Effector CD8-positive, alpha-beta T cell (primary cell): ENCODE results near the gene LYSET.
A peak's percentile ranks its signal among the peaks of the same experiment; 100 is the strongest.
"Not testable (repeated sequence)": the region's sequence is repeated elsewhere in the genome, so short reads cannot be mapped to it uniquely, and the experiment has no call there.

Experiments used
- DNase-seq: peaks from one replicate; lab custom pipeline; 2025; lab: John Stamatoyannopoulos, UW
- total RNA-seq, 4 experiments: gene quantifications; one replicate each; lab custom pipeline; 2026; lab: John Stamatoyannopoulos, UW

The LYSET gene, protein sequence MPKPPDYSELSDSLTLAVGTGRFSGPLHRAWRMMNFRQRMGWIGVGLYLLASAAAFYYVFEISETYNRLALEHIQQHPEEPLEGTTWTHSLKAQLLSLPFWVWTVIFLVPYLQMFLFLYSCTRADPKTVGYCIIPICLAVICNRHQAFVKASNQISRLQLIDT
- 4.1 to 5.1 (median 4.6) reads per million in 4 experiments for total RNA-seq

DNA sequence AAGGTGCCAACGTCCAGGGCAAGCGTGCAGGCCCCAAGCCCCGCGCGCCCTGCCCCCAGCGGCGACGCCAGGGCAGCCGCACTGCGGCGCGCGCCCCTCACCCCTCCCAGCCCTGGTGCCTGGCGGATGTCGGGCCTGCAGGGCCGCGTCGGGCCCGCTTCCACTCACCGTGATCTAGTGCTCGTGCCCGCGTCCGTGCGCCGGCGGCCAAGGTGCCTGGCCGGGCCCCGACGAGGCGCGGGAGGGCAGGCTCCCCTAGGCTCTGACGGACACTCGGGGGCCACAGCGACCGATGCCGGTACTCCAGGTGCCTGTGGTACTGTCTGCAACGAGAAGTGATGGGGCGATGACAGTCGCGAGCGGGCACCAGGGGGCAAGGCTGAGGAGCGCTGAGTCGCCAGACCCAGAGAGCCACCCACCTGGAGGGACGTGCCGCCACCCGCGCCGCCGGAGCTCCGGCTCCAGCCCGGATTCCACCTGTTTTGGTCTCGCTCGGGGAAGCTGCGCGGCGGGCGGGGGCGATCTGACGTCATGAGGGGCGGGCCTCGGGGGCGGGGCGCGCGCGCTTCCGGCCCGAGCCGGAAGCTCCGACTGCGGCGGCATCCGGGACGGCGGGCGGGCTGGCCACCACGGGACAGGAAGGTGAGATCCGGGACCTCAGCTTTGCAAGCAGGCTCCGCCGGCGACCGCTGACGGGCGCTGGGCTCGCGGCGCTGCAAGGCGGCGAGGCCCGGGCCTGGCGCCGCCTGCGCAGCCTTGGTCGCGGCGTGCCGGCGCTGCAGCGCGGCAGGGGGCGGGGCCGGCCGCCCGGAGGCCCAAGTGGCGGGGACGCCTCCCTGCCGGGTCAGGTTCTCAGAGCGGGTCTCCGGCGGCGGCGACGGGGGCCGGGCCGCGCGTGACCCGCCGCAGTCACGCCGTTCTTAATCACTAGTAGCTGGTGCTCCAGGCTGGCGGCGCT is at the start of gene LYSET, which contains the start of gene MOAP1:
Gene LYSET, plus strand, starts transcription at position 927 of the 958 bp plus-strand sequence. CDS start 89 bp downstream, outside the sequence.
Gene MOAP1, minus strand, starts transcription at position 507 of the 958 bp plus-strand sequence. CDS start 655 bp downstream, outside the sequence.
- peak; percentile 86 for DNase-seq

DNA sequence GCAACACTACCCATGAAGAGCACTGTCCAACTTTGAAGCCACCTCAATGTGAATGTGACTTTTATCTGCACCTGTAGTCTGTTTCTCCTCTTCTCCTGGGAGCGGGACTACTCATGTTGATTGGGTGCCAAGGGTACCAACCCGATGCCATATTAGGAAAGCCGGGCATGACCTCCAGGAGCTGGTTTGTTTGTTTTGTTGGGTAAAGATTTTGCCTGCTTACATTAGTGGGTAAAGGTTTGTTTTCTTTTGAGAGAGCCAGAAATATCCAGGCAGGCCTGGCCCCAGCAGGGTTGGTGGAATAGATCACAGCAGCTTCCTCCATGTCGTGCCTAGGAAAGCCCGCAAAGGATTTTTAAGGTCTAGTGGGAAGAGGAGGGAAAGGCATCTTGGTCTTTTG is 49.7 kb upstream of the LYSET start:
- DNase-seq, result no peak

DNA sequence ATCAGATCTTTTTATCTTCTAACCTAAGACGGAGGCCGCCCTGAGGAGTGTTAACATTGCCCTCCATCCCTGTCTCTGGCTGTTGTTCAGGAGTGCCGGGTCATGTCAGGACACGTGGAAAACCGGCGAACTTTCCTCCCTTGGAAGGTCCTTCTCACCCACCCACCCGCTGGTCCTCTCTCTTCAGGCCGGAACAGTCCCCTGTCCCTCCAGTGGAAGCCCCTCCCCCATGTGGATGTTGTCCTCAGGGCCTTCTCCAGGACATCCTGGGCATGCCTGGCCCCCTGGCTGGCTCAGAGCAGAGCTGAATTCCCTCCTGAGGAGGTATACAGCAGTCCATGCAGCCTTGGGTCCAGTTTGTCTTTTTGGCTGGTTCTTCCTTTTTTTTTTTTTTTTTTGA is 49.1 kb upstream of the LYSET start:
- DNase-seq, result no peak

DNA sequence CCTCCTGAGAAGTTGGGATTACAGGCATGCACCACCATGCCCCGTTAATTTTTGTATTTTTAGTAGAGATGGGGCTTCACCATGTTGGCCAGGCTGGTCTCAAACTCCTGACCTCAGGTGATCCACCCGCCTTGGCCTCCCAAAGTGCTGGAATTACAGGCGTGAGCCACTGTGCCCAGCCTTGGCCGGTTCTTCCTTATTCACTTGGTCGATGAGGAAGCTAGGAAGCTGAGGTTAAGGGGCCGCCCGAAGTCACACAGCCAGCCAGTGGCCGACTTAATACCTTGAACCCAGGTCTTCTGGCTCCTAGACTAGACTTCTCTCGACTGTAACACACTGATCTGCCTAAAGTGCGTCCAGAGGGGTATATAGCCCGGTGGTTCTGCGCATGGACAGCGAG is 48.6 kb upstream of the LYSET start:
- not testable (repeated sequence) for DNase-seq

DNA sequence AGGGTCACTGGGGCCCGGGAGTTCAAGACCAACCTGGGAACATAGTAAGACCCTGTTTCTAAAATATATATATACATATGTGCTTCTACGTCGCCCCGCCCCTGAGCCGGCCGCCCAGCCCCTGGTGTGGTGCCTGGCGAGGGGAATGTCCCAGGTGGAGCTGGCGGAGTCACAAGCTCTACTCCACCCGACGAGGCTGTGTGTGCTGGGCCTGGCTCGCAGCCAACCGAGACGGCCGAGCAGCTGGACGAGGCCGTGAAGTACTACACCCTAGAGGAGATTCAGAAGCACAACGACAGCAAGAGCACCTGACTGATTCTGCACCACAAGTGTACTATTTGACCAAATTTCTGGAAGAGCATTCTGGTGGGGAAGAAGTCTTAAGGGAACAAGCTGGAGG is 47.3 kb upstream of the LYSET start:
- no peak for DNase-seq

DNA sequence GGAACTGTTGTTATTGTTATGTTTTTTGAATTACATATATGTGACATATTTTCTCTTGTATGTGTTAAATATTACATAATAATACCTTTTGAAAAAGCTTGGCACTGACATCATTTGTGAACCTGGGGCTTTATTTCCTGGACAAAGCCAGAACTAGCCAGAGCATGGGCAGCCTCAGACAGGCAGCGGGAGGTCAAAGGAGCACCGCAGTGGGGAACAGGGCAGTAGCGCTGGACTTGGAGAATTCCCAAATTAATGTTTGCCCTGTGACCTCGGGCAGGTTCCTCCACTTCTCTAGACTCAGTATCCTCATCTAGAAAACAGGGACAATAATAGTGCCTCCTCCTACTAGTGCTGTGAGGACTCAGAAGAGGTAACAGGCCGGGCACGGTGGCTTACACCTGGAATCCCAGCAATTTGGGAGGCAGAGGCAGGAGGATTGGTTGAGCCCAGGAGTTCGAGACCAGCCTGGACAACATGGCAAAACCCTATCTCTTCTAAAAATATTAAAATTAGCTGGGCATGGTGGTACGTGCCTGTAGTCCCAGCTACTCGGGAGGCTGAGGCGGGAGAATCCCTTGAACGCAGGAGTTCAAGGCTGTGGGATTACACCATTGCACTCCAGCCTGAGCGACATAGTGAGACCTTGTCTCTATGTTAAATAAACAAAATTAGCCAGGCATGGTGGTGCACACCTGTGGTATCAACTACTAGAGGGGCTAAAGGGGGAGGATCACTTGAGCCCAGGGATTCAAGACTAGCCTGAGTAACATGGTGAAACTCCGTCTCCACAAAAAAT is 42.1 kb upstream of the LYSET start:
- no peak for DNase-seq

DNA sequence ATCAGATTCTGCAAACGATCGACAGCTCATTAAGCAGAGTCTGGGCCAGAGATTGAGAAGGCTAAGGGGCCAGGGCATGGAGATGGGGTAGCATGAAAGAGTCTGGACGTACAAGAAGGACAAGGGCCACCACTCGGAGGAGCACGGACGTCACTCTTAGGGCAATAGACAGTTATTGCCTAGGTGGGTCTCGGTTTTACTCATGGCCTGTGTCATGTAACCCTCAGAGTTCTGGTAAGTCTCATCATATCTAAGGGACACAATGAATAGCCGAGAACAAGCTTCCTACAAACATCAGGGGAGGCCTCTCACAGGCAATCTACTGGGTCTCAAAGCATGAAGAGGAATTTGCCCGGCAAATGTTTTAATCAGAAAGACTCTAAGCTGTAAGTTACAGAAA is 39.0 kb upstream of the LYSET start:
- no peak for DNase-seq

DNA sequence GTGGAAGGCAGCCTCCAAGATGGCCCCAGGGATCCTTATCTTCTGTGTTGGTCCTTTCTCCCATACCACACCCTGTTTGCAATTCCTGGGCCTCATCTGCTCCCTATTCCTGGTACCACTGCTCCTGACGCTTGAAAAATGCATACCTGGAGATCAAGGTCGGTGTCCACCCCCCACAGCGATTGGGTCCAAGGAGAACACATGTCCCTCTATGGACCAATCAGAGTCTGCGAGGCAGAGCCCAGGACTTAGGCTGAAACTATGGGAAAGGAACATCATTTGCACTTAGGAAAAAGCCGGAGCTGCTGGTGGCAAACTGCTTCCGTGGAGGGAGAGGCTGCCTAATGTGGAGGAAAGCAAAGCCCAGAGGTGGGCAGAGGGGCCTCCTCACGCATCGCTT is 36.1 kb upstream of the LYSET start:
- no peak for DNase-seq

DNA sequence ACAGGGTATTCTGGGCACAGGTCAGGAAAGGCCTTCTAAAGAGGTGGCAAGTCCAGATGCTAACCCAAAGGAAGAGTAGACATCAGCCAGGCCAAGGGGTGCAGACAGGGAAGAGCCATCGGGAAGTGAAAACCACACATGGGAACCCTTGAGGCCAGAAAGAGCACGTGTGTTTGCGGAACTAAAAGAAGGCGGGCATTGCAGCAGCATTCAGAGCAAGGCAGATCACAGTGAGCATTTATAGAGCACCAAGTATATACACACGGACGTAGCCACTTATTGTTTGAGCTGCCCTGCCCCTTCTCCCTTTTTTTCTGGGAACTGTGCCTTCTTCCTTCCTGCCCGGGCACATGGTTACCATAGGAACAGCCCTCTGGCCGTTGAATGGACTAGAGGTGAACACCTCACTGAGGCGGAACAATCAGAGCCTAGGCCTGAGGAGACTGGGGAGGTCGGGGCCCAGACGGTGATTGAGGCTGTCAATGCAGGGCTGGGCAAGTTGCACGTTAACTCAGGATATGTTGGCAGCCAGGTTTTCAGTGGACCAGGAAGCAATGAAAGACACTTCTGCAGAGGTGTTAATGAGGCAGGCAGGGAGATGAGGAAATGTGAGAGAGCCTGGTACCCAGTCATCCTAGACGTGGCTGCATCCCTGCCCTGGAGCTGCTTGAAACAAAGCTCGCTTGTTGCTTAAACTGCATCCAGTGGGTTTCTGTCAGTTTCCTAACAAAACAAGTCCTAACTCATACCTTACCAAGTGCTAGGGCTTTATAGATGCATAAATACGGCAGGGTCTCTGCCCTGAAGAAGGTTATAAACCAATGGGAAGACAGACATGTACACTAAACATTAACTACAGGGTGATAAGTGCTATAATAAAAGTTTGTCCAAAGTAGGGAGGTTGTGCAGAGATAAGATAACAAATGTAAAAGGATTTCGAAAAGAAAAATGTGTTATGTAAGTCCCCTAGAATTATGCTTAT is 34.6 kb upstream of the LYSET start:
- no peak for DNase-seq

DNA sequence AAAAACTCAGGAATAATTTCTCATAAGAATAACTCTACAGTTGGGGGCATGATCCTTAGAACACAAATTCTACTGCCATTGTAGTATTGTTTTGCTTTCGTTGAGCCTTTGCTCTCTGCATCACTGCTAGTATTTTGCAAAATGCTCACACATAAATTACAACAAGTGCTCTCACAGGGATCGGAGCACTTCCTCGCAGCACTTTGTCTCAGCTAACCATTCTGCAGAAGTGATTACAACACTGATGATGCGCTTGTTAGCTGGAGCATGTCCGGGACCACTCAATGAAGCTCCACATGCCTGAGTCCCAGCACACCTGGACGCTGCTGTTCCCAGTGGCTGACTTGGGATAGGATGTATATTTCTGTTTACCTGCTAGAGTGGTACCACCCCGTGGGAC is 32.0 kb upstream of the LYSET start:
- DNase-seq, result no peak

DNA sequence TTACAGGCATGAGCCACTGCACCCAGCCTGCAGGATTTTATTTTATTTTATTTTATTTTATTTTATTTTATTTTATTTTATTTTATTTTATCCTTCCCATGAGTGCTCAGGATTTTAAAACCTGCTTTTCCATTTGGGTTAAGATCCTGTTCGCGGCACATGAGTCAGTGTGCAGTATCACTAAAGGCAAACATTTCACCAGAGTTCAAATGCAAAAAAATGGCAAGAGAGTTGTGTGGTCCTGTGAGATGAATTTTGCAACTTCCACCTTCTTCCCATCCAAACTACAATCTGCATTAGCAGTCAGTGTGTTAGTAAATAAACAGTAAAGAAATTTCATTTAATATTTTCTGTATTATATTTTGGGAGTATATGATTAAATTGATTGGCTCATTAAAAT is 29.4 kb upstream of the LYSET start:
- DNase-seq, result no peak

DNA sequence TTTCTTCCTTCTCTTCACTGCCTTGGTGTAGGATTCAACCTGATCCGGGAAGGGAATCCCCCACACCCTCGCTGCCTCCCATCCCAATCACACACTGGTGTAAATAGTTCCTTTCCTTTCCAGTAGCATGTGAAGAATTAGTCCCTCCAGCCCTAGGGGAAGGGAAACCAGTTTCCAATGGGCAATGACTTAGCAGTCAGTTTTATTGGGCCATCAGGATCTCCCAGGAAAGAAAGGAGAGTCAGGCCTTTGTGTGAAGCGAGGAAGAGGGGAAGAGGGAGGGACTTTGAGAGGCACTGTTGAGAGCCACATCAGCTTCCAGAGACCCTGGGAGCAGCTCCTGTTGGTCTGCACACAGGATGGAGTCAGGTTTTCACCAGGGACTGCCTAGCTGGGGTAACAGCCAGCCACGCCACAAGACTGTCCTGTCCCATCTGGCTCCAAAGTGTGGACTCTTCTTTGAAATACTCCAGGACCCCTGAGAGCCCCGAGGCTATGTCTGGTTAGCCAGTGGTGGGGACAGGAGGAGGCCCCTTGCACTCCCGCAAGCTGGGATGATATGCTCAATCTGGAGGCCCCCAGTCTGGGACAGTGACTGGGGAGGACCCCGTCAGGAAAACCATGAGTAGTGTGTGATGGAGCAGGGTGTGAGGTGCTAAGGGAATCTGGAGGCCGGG is 28.3 kb upstream of the LYSET start:
- no peak for DNase-seq

DNA sequence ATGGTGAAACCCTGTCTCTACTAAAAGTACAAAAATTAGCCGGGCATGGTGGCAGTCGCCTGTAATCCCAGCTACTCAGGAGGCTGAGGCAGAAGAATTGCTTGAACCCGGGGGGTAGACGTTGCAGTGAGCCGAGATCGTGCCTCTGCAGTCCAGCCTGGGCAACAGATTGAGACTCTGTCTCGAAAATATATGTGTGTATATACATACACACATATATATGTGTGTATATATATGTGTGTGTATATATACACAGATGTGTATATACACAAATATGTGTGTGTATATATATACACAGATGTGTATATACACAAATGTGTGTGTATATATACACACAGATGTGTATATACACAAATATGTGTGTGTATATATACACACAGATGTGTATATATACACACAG is 26.8 kb upstream of the LYSET start:
- DNase-seq, result not testable (repeated sequence)

DNA sequence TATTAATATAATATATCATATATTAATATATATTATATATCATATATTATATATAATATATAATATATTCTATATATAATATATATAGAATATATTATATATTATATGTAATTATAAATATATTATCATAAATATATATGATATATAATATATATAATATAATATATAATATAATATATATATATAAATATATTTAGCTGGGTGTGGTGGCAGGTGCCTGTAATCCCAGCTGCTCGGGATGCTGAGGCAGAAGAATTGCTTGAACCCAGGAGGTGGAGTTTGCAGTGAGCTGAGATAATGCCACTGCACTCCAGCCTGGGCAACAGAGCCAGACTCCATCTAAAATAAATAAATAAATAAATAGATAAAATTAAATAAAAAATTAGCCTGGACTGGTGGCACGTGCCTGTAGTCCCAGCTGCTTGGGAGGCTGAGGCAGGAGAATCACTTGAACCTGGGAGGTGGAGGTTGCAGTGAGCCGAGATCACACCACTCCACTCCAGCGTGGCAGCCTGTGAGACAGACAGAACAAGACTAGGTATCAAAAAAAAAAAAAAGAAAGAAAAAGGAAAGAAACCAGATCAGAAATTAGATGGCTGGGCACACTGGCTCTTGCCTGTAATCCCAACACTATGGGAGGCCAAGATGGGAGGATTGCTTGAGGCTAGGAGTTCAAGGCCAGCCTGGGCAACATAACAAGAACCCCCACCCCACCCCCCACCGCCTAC is 25.3 kb upstream of the LYSET start:
- not testable (repeated sequence) for DNase-seq

DNA sequence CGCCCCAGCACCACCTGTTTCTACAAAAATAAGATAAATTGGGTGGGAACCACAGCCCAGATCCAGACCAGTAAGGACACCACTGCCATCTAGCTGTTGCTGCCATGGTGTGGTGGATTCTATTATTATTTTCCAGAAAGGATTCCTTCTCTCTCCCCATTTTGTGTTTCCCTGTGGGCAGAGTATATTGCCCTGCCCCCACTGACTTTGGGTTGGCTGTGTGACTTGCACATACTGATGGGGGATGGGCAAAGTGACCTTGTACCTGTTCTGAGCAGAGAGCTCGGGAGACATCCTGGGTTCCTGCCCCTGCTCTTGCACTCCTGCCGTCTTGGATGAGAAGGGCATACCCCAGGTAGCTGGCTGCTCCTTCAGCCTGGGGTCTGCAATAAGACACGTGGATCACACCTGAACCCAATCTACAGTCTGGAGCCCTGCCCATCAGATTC is 24.7 kb upstream of the LYSET start:
- DNase-seq, result no peak

DNA sequence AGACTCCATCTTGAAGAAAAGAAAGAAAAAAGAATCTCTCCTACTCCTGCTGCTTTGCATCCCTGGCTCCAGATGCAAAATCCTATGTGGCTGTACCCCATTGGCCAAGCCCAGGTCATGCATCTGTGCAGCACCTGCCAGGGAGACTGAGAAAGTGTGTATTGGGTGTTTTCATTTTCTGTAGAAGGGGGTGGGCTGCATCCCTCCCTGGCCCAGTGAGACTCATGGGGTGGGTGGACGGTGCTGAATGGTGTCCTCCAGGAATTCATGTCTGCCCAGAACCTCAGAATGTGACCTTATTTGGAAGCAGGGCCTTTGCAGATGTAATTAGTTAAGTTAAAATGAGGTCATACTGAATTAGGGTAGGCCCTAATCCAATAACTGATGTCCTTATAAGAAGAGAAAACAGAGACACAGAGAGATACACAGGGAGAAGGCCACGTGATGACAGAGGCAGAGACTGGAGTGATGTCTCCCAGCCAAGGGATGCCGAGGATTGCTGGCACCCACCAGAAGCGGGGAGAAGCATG is 23.6 kb upstream of the LYSET start:
- no peak for DNase-seq

DNA sequence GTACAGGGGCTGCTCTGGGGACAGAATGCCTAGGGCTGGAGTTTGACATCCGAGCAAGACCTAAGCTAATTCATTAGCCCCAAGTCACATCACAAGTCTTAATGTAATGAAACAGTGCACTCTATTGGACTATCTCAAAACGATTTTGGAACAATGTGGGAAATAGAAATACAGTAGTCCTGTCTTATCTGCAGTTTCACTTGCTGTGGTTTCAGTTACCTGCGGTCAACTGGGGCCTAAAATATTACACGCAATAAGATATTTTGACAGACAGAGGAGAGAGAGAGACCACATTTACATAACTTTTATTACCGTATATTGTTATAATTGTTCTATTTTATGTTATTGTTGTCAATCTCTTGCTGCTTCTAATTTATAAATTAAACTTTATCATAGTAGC is 21.6 kb upstream of the LYSET start:
- DNase-seq, result no peak

DNA sequence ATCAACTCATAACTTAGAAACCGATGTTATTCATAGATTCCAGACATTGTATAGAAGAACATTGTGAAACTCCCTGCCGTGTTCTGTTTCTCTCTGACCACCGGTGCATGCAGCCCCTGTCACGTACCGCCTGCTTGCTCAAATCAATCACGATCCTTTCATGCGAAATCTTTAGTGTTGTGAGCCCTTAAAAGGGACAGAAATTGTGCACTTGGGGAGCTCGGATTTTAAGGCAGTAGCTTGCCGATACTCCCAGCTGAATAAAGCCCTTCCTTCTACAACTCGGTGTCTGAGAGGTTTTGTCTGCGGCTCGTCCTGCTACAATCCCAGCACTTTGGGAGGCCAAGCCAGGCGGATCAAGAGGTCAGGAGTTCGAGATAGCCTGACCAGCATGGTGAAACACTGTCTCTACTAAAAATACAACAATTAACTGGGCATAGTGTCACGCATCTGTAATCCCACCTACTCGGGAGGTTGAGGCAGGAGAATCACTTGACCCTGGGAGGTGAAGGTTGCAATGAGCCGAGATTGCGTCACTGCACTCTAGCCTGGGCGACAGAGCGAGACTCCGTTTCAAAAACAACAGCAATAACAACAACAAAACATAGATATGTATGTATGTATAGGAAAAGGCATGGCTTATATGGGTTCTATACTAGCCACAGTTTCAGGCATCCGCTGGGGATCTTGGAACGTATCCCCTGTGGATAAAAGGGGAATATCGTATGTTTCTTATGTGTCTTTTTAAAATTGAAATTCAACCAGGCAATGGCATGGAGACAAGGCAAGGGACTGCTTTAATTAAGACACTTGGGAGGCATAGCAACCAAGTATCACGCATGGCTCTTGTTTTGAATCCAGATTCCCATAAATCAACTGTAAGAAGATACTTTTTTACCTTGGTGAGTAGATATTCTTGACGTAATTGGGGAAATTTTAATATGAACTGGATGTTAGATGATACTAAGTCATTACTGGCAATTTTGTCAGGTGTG is 19.5 kb upstream of the LYSET start:
- not testable (repeated sequence) for DNase-seq
